Neural cell (in vitro differentiated cells): Measurements from ENCODE around the gene PCDHGC4. TPM values are rescaled to one million over a fixed set of nuclear protein-coding genes. Genes with fewer than 3 reads are reported as not detected.
A peak's percentile ranks its signal among the peaks of the same experiment; 100 is the strongest.

Source experiments
- H2AFZ ChIP-seq: fragments of 200-600, 300-800 bp; sonication (generic), shearing (Covaris generic); 2 replicates; pipeline ENCODE4 v1.6.0; 2014; ENCODE audit warnings: low read depth, mild to moderate bottlenecking, antibody characterized with exemption, low read length, moderate library complexity
- H3F3A ChIP-seq: fragments of 200-600 bp; shearing (Covaris generic); 2 replicates; pipeline ENCODE4 v1.6.1; 2016; ENCODE audit warnings: mild to moderate bottlenecking, moderate library complexity, mixed read lengths, antibody characterized with exemption, low read length; ENCODE audit not compliant: insufficient read depth, poor library complexity, severe bottlenecking
- H3K27ac ChIP-seq: fragments of 200-600, 300-800 bp; sonication (generic), shearing (Covaris generic); 2 replicates; pipeline ENCODE4 v1.5.1; 2014; ENCODE audit warnings: mild to moderate bottlenecking, low read length, moderate library complexity
- H3K27me3 ChIP-seq: fragments of 300-800, 200-600 bp; sonication (generic), shearing (Covaris generic); 2 replicates; pipeline ENCODE4 v1.6.0; 2014; ENCODE audit warnings: mild to moderate bottlenecking, low read depth, low read length, moderate library complexity; ENCODE audit not compliant: insufficient read depth
- H3K36me3 ChIP-seq: fragments of 300-800, 200-600 bp; sonication (generic), shearing (Covaris generic); 2 replicates; pipeline ENCODE4 v1.5.1; 2014; ENCODE audit warnings: mild to moderate bottlenecking, antibody characterized with exemption, low read length, moderate library complexity; ENCODE audit not compliant: insufficient read depth
- H3K4me2 ChIP-seq: fragments of 300-800, 200-600 bp; sonication (generic), shearing (Covaris generic); 2 replicates; pipeline ENCODE4 v1.6.0; 2014; ENCODE audit warnings: mild to moderate bottlenecking, low read length
- H3K4me3 ChIP-seq: fragments of 300-800, 200-600 bp; sonication (generic), shearing (Covaris generic); 2 replicates; pipeline ENCODE4 v1.5.1; 2014; ENCODE audit warnings: mild to moderate bottlenecking, low read length, moderate library complexity
- H3K79me2 ChIP-seq: fragments of 200-600 bp; shearing (Covaris generic); replicated peaks from 2 replicates; pipeline ENCODE4 v1.6.0; 2014; ENCODE audit warnings: mild to moderate bottlenecking, low read length, moderate library complexity; ENCODE audit not compliant: insufficient read depth
- H3K9ac ChIP-seq: fragments of 300-800, 200-600 bp; sonication (generic), shearing (Covaris generic); 2 replicates; pipeline ENCODE4 v1.6.1; 2016; ENCODE audit warnings: mild to moderate bottlenecking, low read length, mixed read lengths
- H3K9me2 ChIP-seq: fragments of 200-600 bp; shearing (Covaris generic); 2 replicates; pipeline ENCODE4 v1.6.1; 2016; ENCODE audit warnings: mild to moderate bottlenecking, low read length, mixed read lengths; ENCODE audit not compliant: insufficient read depth
- H3K9me3 ChIP-seq: fragments of 200-600, 300-800 bp; sonication (generic), shearing (Covaris generic); 2 replicates; pipeline ENCODE4 v1.6.1; 2016; ENCODE audit warnings: mild to moderate bottlenecking, mixed run types, low read length, moderate library complexity, mixed read lengths
- H4K20me1 ChIP-seq: fragments of 200-600 bp; shearing (Covaris generic); 2 replicates; pipeline ENCODE4 v1.6.1; 2016; ENCODE audit warnings: mild to moderate bottlenecking, mixed run types; ENCODE audit not compliant: insufficient read depth
- CTCF ChIP-seq: fragments of 450-650 bp; IDR thresholded peaks from 2 replicates; pipeline ENCODE4 v1.5.1; 2014; ENCODE audit warnings: antibody characterized with exemption, mild to moderate bottlenecking, moderate library complexity; ENCODE audit not compliant: poor library complexity, severe bottlenecking
- EP300 ChIP-seq: fragments of 450-650 bp; conservative IDR thresholded peaks from 2 replicates; pipeline ENCODE4 v1.6.1; 2014; ENCODE audit warnings: antibody characterized with exemption, mild to moderate bottlenecking, moderate library complexity; ENCODE audit not compliant: poor library complexity, severe bottlenecking
- POLR2AphosphoS5 ChIP-seq: IDR thresholded peaks from 2 replicates; pipeline ENCODE4 v1.6.1; 2012
- RAD21 ChIP-seq: fragments of 450-650 bp; conservative IDR thresholded peaks from 2 replicates; pipeline ENCODE4 v1.6.1; 2014; ENCODE audit warnings: antibody characterized with exemption, mild to moderate bottlenecking, moderate library complexity
- REST ChIP-seq: IDR thresholded peaks from 2 replicates; pipeline ENCODE4 v1.6.1; 2012; ENCODE audit warnings: borderline replicate concordance
- SMC3 ChIP-seq: fragments of 450-650 bp; conservative IDR thresholded peaks from 2 replicates; pipeline ENCODE4 v1.6.1; 2014; ENCODE audit warnings: antibody characterized with exemption, mild to moderate bottlenecking, moderate library complexity; ENCODE audit not compliant: poor library complexity
- TAF1 ChIP-seq: IDR thresholded peaks from 2 replicates; pipeline ENCODE4 v1.6.1; 2012; ENCODE audit warnings: low read depth
- polyA plus RNA-seq: library from polyadenylated mRNA; depleted of rRNA; stranded (reverse); fragments of >200 nt; gene quantifications from 2 replicates; pipeline ENCODE4 v1.2.3, GENCODE V29; 2014

Gene PCDHGC4
- polyA plus RNA-seq, 1 donor from 2014 or later: 4.3 TPM

GRCh38 chr5:141507387-141508091 is 22.7 kb downstream of the PCDHGC4 start:
- no peak overlapping the region for H3K27ac ChIP-seq
- no peak overlapping the region for H2AFZ ChIP-seq
- H3K4me2 ChIP-seq: no peak overlapping the region

GRCh38 chr5:141508440-141508797 is 23.6 kb downstream of the PCDHGC4 start:
- Histone ChIP-seq H3K27ac (peak overlapping the region; percentile 78), H3K4me3 (peak overlapping the region; percentile 59)

More at GRCh38 chr5:141507387-141508091, 22.7 kb downstream of the PCDHGC4 start:
- no peaks in the 10 kb centered on the region for H3K9me2 ChIP-seq
- H4K20me1 ChIP-seq: no peaks in the 10 kb centered on the region
- no peaks in the 10 kb centered on the region for H3K79me2 ChIP-seq
- H3K9me3 ChIP-seq: no peaks in the 10 kb centered on the region
- no peaks in the 10 kb centered on the region for H3K27me3 ChIP-seq
- peak overlapping the region; percentile 61 for H3K9ac ChIP-seq
- TF ChIP-seq POLR2AphosphoS5: no peak
- no peak for TF ChIP-seq RAD21
- TF ChIP-seq EP300: no peak
- TF ChIP-seq CTCF: no peak
- TF ChIP-seq TAF1: no peak
- no peak for TF ChIP-seq REST
- TF ChIP-seq SMC3: no peak
- peaks cover 5% of the 10 kb centered on the region for H3K36me3 ChIP-seq
- H3K4me3 ChIP-seq: no peak overlapping the region
- H3F3A ChIP-seq: peaks cover 2% of the 10 kb centered on the region

More at GRCh38 chr5:141508440-141508797, 23.6 kb downstream of the PCDHGC4 start:
- Histone ChIP-seq H3K9me3 (no peaks in the 10 kb centered on the region), H3K79me2 (no peaks in the 10 kb centered on the region), H3K4me2 (peak overlapping the region; percentile 49), H4K20me1 (no peaks in the 10 kb centered on the region), H3K36me3 (peaks cover 5% of the 10 kb centered on the region), H2AFZ (no peak overlapping the region), H3K27me3 (no peaks in the 10 kb centered on the region), H3F3A (peaks cover 5% of the 10 kb centered on the region), H3K9me2 (no peaks in the 10 kb centered on the region), H3K9ac (peak overlapping the region; percentile 61)
- TF ChIP-seq EP300 (no peak), RAD21 (no peak), POLR2AphosphoS5 (no peak), REST (no peak)
